Adrenal gland (tissue), 5 donors: ENCODE data around the gene NCAPG.

Experiments
- CTCF ChIP-seq, 6 experiments: fragments of 450-650 bp in 4 of 6; fragments of 200-600 bp in 2 of 6; sonication (generic) in 1 of 6; IDR thresholded peaks; 1 replicate in 5 of 6; 2 replicates in 1 of 6; pipeline versions ENCODE4 v1.5.1 to v1.8.0; 2016 to 2021; ENCODE audit warnings: antibody characterized with exemption in 6 of 6, mild to moderate bottlenecking in 2 of 6, moderate library complexity in 1 of 6
- POLR2A ChIP-seq, 2 donors: fragments of 450-650 bp; IDR thresholded peaks; one replicate each; pipeline ENCODE4 v1.6.1; 2017; ENCODE audit warnings: antibody characterized with exemption in 2 of 2, mild to moderate bottlenecking in 2 of 2, moderate library complexity in 1 of 2
- donor health status: DM: no; HTN: no; CAD: no.

- TF ChIP-seq CTCF (IDR thresholded peaks at IDR 0.05) (peak; percentile 43 to 73 (median 64)), POLR2A (IDR thresholded peaks at IDR 0.05) (no peak)
Observed at GRCh38 chr4:17817027-17817426, 6.2 kb downstream of the NCAPG start.
